Omental fat pad (tissue), 4 donors: Measurements from ENCODE around the gene MDP1. TPM values are rescaled to one million over a fixed set of nuclear protein-coding genes. Genes with fewer than 3 reads are reported as not detected.
"Not testable (repeated sequence)": the region's sequence is repeated elsewhere in the genome, so short reads cannot be mapped to it uniquely, and the experiment has no call there.

ENCODE experiments used
- ATAC-seq: fragments of 150-250 bp; one replicate; pipeline ENCODE4 v1.9.1; 2016; ENCODE audit warnings: mild to moderate bottlenecking, moderate library complexity; ENCODE audit not compliant: low FRiP score
- DNase-seq: peaks from one replicate; pipeline ENCODE4 v3.0.0-alpha.2; 2019; ENCODE audit warnings: low spot score
- total RNA-seq, 4 donors: library from RNA; depleted of rRNA; stranded (reverse); fragments of >200 nt; gene quantifications; one replicate each; pipeline ENCODE4 v1.1.0, GENCODE V29; 2016
- TF ChIP-seq, protein P1 (sequence below), 3 donors: fragments of 450-650 bp; IDR thresholded peaks; one replicate each; pipeline ENCODE4 v1.5.1; 2016 to 2017; ENCODE audit warnings: antibody characterized with exemption in 3 of 3, mild to moderate bottlenecking in 3 of 3, moderate library complexity in 2 of 3

The MDP1 gene
- total RNA-seq, 4 donors from 2014 or later = 9.0 to 18.1 (median 12.5) TPM

DNA sequence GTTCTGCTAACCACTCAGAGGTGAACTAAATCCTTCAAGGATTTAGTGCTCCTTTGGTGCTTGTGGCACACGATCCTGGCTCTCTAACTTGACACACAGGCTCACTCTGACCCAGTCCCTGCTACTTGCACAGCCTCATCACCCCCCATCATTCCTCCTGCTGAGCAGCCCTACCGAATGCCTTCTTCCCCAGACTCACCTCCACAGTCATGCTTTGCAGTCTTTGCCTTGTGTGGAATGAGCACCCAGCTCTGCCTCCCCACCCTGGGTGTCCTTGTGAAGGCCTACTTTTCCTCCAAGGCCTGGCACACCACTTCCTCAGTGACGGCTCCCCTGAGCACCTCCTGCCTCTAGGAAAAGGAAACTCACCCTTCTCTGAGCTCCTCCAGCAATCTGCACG is 34.5 kb upstream of the MDP1 start:
- ATAC-seq (no peak), DNase-seq (no peak)

DNA sequence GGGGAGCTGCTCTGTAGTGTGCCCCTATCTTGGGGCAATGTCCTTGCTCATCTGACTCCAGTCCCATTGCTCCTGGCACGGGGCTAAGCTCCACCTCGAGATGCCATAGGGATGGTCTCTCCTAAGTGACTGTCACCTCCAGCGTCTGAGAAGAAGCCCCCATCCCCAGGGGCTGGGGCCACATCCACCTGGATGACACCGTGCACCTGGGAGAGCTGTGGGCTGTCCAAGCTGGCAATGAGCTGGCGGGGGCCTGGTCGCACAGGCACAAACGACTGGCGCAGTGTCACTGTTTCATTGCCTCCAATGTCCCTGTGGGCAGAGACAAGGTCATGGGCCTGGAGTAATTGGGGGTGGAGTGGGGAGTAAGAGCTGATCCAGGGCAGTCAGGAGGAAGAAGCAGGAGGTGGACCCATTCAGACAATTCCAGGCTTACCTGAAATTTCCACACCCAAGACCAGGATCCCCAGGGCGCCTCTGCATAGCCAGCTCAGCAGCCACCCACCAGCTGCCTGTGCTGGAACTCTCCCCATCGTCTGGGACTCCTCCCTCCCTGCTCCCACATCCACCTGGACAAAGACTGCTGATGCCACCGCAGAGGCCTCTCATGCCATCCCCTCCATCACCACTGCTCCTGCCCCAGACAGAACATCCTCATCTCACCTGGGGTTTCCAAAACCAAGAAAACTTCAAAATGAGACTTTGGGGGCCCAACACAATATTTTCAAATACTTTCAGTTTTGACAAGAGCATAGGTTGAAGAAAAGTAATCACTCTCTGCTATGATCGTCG is 33.6 kb upstream of the MDP1 start:
- TF ChIP-seq, protein P1, sequence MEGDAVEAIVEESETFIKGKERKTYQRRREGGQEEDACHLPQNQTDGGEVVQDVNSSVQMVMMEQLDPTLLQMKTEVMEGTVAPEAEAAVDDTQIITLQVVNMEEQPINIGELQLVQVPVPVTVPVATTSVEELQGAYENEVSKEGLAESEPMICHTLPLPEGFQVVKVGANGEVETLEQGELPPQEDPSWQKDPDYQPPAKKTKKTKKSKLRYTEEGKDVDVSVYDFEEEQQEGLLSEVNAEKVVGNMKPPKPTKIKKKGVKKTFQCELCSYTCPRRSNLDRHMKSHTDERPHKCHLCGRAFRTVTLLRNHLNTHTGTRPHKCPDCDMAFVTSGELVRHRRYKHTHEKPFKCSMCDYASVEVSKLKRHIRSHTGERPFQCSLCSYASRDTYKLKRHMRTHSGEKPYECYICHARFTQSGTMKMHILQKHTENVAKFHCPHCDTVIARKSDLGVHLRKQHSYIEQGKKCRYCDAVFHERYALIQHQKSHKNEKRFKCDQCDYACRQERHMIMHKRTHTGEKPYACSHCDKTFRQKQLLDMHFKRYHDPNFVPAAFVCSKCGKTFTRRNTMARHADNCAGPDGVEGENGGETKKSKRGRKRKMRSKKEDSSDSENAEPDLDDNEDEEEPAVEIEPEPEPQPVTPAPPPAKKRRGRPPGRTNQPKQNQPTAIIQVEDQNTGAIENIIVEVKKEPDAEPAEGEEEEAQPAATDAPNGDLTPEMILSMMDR (IDR thresholded peaks at IDR 0.05) = no peak
- no peak for DNase-seq
- no peak for ATAC-seq

More for the DNA sequence above, 34.5 kb upstream of the MDP1 start:
- TF ChIP-seq, protein P1 (IDR thresholded peaks at IDR 0.05) = no peak

DNA sequence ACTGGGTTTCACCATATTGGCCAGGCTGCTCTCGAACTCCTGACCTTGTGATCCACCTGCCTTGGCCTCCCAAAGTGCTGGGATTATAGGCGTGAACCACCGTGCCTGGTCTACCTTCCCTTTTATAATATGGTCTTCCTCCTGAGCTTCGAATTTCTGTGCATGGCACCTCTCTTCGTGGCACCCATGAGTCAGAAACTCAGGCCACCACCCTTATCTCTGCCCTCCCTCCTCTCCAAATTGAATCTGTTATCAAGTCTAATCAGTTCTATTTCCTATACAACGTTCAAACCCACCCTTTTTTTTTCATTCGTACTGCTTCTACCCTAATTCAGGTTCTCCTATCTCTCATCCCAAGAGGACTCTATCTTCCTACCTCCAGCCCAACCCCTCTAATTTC is 31.6 kb upstream of the MDP1 start:
- no peak for DNase-seq
- TF ChIP-seq, protein P1 (IDR thresholded peaks at IDR 0.05) = no peak
- ATAC-seq = no peak

DNA sequence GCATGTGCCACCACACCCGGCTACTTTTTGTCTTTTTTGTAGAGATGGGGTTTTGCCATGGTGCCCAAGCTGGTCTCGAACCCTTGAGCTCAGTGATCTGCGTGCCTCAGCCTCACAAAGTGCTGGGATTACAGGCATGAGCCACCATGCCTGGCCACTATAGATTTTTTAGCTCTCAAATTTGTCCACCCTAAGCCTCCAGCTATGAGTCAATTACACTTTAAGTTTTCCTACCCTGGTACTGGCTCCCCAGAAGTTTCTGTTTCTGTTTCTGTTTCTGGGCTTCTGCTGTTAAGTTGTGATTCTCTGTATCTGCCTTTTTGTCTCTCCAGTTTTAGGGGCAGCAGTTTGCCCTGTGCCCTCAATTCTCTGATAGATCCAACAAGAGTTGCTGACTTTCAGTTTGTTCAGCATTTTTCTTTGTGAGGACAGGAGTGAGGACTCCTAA is 30.9 kb upstream of the MDP1 start:
- TF ChIP-seq, protein P1 (IDR thresholded peaks at IDR 0.05) = no peak
- ATAC-seq (no peak), DNase-seq (no peak)

DNA sequence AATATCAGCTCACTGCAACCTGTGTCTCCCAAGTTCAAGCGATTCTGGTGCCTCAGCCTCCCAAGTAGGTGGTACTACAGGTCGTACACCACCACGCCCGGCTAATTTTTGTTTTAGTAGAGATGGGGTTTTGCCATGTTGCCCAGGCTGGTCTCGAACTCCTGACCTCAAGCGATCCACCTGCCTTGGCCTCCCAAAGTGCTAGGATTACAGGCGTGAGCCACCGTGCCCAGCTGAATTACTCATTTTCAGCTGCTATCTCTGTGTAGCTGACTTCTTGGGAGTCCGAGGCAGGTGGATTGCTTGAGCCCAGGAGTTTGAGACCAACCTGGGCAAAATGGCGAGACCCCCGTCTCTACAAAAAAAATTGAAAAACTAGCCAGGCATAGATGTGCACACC is 29.5 kb upstream of the MDP1 start:
- not testable (repeated sequence) for ATAC-seq, DNase-seq

DNA sequence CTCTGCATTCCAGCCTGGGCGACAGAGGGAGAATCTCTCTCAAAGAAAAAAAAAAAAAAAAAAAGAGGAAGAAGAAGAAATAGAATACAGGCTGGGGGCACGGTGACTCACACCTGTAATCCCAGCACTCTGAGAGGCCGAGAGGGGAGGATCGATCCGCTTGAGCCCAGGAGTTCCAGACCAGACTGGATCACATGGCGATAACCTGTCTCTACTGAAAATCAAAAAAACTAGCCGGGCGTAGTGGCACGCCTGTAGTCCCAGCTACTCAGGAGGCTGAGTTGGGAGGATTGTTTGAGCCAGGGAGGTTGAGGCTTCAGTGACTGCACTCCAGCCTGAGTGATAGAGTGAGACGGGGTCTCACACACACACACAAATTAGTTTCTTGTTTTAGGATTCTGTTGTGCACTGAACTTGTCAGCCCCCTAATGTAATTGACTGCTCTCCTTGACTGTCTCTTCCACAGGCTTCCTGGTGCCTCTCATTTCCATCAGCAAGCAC is 27.5 kb upstream of the MDP1 start:
- TF ChIP-seq, protein P1 (IDR thresholded peaks at IDR 0.05) = no peak
- DNase-seq = no peak

DNA sequence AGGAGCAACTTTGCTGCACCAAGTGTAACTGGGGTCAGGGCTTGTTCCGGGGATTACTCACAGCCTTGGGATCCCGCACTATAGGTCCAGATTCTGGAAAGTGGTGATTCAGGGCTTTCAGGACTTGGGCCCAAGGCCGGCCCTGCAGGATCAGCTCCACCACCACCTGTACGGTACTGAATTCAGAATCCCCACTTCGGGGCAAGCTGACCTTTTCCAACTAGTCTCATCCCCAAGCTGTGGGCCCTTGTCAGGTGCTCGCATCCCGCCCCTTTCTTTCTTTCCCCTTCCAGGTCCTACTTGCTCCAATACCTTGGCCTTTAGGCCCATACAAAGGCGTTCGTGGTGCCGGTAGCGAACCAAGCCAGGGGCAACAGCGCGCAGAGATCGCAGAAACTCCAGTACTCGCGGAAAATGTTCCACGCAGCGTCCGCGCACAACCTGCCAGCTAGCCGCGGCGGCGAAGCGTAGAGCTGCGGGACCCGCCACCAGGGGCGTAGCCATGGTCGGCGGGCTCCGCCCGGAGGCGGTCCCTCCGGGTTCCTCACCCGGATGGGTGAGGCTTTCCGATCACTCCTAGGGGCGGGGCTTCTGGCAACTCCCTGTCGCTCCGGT is 26.1 kb upstream of the MDP1 start:
- peak; percentile 92 for ATAC-seq
- TF ChIP-seq, protein P1 (IDR thresholded peaks at IDR 0.05) = peak in 1 of 3 donors; percentile 81
- peak; percentile 54 for DNase-seq

More for the DNA sequence above, 27.5 kb upstream of the MDP1 start:
- no peak for ATAC-seq
